Myocyte (in vitro differentiated cells): ENCODE measurements around the gene MACROD2. TPM values are rescaled to one million over a fixed set of nuclear protein-coding genes. Genes with fewer than 3 reads are reported as not detected.

ENCODE experiments used
- DNase-seq: peaks from one replicate; pipeline ENCODE4 v3.0.0-alpha.2; 2012; ENCODE audit warnings: low read depth
- total RNA-seq: library from RNA; depleted of rRNA; stranded (reverse); fragments of >200 nt; gene quantifications from 2 replicates; pipeline ENCODE4 v1.2.3, GENCODE V29; 2014

The MACROD2 gene
- total RNA-seq, 1 donor from 2014 or later = 5.3 TPM

- DNase-seq = no peak
These were observed 745.1 kb downstream of the MACROD2 start for GRCh38 chr20:14740380-14740779.

DNA sequence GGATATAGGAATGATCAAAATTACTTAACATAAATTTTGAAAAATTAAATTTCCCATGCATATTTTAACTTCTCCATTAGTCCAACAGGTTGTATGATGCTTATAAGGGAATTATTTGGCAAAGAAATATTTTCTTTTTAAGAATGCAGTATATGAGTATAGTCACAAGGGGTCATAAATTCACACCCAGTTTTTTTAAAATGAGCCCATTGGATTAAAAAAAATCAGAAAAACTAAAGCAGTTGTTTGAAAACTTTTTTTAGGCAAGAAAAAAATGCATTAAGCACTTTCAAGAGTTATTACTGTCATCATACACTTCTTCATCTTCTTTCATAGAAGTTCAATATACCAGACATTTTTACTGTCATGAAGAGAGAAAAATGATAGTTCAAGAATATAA lies 746.3 kb downstream of the MACROD2 start:
- no peak for DNase-seq

DNA sequence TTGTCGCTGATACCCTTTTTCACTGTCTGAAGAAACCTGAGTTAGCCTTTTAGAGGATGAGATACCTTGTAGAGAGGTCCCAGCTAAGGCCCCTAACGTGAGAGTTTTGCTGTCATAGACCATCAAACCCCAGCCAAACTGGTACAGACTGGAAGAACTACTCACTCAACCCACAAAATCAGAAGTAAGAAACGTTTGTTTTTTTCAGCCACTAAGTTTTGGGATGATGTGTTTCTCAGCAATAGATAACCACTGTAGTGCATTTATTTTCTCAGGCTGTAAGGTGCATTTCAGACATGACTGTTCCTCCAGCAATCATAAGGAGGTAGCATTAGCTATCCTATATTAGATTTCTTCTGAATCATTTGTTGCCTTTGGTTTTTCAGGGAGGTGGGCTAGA lies 749.4 kb downstream of the MACROD2 start:
- no peak for DNase-seq

DNA sequence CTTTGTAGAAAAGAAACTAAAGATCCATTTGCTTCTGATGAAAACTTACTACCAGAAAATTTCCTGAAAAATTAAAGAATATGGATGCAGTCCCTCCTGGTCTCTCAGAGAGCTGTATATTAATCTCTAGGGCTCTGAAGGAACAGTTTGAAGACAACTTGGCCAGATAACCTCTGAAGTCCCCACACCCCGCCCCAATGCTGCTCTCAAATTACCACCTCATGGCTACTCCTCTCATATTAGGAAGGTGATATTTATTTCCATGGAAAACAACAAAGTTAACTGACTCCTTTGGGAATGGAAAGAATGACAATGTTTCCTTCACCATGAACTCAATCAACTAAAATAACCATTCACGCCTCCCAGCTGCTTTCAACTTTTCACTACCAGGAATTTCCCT lies 750.5 kb downstream of the MACROD2 start:
- DNase-seq = peak; percentile 24

- DNase-seq = no peak
These were observed 755.9 kb downstream of the MACROD2 start for GRCh38 chr20:14751191-14751590.

DNA sequence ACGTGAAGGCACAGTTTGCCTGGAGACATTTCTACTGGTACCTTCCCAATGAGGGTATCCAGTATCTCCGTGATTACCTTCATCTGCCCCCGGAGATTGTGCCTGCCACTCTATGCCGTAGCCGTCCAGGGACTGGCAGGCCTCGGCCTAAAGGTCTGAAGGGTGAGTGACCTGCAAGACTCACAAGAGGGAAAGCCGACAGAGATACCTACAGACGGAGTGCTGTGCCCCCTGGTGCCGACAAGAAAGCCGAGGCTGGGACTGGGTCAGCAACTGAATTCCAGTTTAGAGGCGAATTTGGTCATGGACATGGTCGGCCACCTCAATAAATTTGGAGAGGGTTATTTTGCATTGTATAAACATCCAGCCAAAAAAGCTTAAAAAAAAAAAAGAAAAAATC lies 762.4 kb downstream of the MACROD2 start:
- no peak for DNase-seq

- no peak for DNase-seq
These were observed 763.0 kb downstream of the MACROD2 start for GRCh38 chr20:14758356-14758755.

GRCh38 chr20:14759979-14760378 lies 764.7 kb downstream of the MACROD2 start:
- DNase-seq = no peak

DNA sequence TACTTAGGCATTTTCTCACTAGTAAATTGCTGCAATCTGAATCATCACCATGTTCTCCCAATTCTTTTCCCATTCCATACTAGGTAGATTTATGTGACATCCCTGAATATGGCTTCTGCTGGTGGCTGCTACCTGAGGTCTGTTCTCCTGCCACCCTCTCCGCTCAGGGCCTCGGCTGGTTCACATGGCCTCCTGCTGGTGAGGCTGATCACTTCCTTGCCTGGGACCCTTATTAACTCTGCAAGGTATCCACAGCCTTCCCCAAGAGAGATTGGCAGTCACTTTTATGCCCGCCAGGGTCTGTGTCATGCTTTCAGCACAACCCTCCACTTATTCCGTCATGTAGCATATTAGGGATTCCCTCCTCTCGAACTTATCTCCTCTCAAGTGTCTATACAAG lies 766.6 kb downstream of the MACROD2 start:
- no peak for DNase-seq

- no peak for DNase-seq
These were observed 769.4 kb downstream of the MACROD2 start for GRCh38 chr20:14764511-14765369.

- no peak for DNase-seq
These were observed 770.0 kb downstream of the MACROD2 start for GRCh38 chr20:14765370-14765701.

DNA sequence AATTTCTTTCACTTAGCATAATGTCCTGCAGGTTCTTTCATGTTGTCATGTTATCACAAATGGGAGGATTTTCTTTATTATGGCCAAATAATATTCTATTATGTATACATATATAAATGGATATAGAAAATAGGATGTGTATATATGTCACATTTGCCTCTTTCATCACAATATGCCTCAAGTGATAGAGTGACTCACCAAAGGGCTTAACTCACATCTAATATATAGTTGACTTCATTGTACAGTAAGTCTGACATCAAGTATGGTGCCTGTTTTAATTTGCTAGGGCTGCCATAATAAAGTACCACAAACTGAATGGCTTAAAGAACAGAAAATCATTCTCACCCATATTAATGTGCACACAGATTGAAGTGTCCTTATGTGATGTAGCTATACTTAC lies 778.2 kb downstream of the MACROD2 start:
- no peak for DNase-seq

- peak; percentile 74 for DNase-seq
These were observed 780.5 kb downstream of the MACROD2 start for GRCh38 chr20:14775778-14776177.

DNA sequence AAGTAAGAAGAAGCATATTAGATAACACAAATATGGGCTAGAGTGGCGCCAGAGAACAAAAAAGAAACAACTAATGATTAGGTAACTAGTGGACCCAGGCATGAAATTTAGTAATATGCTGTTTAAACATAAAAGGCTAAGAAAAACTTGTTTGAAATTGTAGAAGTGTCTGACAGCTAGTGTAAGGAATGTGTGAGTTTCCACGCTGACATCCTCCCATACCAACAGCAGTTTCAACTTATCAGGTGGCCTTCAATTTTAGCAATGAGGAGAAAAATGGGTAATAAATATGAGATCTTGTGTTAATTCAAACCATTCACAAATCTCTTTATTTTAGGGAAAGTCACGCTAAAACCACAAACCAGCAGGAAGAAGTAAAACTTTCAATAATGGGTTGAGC lies 782.3 kb downstream of the MACROD2 start:
- DNase-seq = no peak

GRCh38 chr20:14778096-14778495 lies 782.8 kb downstream of the MACROD2 start:
- no peak for DNase-seq

- no peak for DNase-seq
These were observed 783.6 kb downstream of the MACROD2 start for GRCh38 chr20:14778875-14779274.

DNA sequence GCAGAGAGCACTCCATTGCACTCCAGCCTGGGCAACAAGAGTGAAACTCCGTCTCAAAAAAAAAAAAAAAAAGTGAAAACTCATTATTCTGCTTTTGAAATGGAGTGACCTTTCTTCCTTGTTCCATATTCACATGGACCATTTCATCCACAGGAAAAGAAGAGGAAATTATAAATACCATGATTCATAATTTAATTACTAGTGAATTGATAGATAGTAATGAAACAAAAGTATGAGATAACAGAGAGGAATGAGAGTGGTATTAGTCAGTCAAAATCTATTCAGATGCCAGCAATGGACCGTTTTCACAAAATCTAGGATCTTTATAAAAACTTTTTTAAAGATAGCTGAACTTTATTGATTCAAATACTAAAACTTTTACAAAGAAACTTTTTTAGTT lies 785.2 kb downstream of the MACROD2 start:
- DNase-seq = no peak

GRCh38 chr20:14782731-14783130 lies 787.4 kb downstream of the MACROD2 start:
- no peak for DNase-seq

GRCh38 chr20:14783766-14784165 lies 788.5 kb downstream of the MACROD2 start:
- no peak for DNase-seq

DNA sequence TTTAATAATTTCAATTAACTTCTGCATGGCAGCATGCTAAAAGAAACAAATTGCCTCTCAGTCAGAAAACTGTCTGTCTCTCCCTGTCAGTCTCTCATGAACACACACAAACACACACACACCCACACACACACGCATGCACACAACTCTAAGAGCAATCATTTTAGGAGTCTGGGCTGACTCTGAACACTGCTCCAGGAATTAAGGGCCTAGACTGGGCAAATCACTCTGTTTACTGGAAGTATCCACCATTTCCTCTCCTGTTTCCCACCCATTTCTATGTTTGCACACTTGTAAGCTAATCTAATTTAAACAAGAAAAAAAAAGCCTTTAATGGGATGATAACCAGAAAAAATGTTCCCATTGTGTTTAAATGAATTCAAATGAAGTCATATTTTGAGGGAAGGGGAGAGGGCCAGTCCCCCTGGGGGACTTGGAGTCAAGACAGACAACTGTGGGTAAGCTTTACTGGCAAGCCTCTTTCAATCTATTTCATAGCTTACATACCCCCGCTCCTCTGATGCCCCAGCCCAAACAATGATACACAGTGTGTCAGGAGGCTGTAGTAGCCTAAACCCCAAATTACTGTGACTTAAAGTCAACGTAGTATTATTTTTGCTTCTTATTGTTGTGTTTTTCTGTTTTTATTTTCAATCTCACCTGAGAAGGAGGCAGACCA lies 789.9 kb downstream of the MACROD2 start:
- no peak for DNase-seq

DNA sequence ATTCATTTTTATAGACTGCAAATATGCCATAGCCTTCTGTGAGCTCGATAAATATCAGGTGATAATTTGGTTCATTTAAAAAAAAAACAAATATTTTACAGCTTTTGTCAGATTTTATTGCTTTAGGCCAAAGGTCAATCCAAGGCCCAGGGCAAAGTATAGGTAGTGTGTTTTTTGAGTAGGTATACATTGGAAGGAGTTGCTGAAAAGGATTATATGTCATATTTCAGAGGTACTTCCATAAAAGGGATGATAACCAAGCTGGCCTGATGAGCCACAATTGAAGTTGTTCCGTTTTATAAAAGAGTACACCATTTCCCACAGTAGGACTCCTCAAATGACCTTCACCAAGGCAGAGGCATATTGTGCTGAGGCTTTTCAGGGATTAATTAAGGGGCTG lies 794.9 kb downstream of the MACROD2 start:
- no peak for DNase-seq

- peak; percentile 40 for DNase-seq
These were observed 795.7 kb downstream of the MACROD2 start for GRCh38 chr20:14790771-14791620.
